NCI-H510A (cell line): ENCODE results near the gene EPHA8.

Source experiments
- DNase-seq: peaks from one replicate; lab custom pipeline; 2025; lab: John Stamatoyannopoulos, UW

The EPHA8 gene

DNA sequence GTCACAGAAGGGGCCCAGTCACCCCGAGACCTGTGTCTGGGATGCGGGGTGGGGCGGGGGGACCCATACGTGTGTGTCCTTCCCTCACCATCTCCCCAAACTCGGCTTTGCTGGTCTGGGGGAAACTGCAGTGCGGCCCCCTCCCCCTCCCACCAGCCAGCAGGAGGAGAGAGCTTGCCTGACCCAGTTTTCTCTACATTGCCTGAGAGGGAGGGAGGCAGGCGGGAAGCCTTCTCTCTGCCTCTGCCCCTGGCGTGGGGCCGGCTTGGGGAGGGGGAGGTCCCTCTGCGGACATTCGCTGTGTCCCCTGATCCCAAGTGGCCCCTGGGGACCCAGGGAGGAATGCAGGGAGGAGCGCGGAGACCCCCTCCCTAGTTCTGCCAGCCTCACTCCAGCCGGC, 3.9 kb downstream of the EPHA8 start:
- DNase-seq, result no peak

GRCh38 chr1:22567994-22568393, 4.7 kb downstream of the EPHA8 start:
- DNase-seq, result no peak

DNA sequence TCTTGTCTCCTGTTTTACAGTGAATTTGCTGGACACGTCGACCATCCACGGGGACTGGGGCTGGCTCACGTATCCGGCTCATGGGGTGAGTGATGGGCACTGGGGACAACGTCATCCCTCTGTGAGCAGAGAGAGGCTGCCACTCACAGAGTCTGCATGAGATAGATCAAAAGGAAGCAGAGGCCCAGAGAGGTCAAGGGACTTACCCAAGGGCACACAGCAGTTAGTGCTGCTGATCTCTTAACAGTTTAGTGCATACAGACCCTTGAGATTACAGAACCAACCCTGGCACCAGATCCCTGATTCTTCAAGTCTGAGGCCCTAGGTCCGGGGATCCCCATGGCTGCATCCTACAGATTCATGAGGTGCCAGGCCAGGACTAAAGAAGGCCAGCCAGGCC, 6.0 kb downstream of the EPHA8 start:
- no peak for DNase-seq

- no peak for DNase-seq
Measured at GRCh38 chr1:22570140-22570909, 7.0 kb downstream of the EPHA8 start.

DNA sequence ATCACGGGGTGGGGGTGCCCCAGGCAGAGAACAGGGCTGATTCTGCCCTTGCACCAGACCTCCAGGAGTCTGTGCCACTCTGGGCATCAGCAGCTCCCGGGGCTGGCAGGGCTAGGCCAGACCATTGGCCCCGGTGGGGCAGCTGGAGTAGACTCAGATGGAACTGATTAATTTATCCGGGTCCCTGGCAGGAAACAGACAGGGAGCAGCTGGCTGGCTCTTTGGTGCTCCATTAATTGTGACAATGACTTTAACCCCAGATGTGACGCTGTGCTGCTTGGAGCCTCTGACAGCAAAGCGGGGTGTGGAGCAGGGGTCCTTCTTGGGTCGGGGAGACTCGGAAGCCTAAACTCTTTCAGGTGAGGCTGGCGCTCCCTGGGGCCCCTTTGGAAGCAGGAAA, 9.5 kb downstream of the EPHA8 start:
- DNase-seq, result no peak

- no peak for DNase-seq
Measured at GRCh38 chr1:22573237-22573636, 9.9 kb downstream of the EPHA8 start.

DNA sequence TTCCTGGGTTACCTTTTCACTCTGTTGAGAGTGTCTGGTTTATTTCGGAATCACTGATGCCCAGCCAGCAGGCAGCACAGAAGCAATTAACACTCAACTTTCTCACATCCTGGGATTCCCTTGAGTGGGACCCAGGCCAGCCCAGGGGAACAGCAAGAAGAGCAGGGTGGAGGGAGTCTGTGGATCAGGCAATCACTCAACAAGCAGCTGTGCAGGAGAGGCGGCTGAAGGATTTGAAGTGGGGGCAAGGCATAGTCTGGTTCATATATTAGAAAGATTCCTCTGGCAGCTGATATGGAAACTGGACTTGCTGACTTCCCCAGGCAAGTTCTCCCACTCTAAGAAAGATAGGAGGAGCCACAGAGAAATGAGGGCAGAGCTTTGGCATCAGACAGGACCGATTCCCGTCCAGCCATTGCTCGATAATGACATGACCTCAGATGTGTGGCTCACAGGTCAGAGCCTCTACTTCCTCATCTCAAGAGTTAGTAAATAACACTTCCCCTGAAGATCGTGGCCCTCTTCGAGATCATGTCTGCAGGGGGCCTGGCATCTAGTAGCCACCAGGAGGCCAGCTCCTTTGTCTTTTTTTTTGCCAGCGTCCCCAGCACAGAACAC, 12.4 kb downstream of the EPHA8 start:
- DNase-seq, result no peak

- DNase-seq, result no peak
Measured at GRCh38 chr1:22576150-22576544, 12.9 kb downstream of the EPHA8 start.

DNA sequence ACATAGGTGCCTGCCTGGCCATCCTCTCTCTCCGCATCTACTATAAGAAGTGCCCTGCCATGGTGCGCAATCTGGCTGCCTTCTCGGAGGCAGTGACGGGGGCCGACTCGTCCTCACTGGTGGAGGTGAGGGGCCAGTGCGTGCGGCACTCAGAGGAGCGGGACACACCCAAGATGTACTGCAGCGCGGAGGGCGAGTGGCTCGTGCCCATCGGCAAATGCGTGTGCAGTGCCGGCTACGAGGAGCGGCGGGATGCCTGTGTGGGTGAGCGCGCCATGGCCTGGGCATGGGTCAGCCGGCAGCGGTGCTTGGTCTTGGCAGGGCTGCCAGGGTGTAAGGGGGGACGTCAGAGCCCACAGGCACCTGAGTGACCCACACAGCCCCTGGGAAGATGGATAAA, 13.3 kb downstream of the EPHA8 start:
- DNase-seq, result no peak

DNA sequence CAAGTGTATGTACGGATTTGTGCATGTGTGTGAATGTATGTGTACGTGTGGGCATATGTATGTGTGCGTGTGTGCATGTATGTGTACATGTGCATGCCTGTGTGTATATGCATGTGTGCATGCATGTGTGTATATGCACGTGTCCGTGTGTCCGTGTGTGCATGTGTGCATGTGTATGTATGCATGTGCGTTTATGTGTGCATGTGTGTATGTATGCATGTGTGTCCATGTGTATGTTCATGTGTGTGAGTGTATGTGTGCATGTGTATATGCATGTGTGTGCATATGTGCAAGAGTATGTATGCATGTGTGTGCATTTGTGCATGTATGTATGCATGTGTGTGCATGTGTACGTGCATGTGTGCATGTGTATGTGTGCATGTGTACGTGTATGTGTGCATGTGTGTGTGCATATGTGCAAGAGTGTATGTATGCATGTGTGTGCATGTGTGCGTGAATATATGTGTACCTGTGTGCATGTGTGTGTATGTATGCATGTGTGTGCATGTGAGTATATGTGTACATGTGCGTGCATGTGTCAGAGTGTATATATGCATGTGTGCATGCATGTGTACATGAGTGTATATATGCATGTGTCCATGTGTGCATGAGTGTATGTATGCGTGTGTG, 15.6 kb downstream of the EPHA8 start:
- no peak for DNase-seq

- no peak for DNase-seq
Measured at GRCh38 chr1:22579541-22580155, 16.4 kb downstream of the EPHA8 start.

- DNase-seq, result no peak
Measured at GRCh38 chr1:22582661-22583635, 19.7 kb downstream of the EPHA8 start.

GRCh38 chr1:22584001-22584562, 20.8 kb downstream of the EPHA8 start:
- no peak for DNase-seq

GRCh38 chr1:22584970-22585369, 21.7 kb downstream of the EPHA8 start:
- no peak for DNase-seq

DNA sequence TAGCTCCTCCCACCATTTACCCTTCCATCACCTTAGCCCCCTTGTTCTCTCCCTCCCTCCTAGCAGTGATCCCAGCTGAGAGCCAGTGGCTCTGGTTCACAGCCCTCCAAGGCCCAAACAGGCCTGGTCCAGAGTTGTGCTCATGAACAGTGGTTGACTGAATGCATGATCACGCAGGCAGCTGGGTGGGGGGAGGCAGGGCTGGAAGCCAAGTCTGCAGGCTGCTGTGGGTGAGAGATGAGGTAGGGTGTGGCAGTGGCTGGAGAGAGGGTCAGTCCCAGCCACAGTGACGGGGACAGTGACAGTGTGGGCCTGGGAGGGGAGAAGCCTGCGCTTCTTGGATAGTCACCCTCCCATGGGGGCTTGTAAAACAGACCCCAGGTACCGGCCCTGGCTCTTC, 22.2 kb downstream of the EPHA8 start:
- no peak for DNase-seq

GRCh38 chr1:22586356-22587130, 23.3 kb downstream of the EPHA8 start:
- no peak for DNase-seq

DNA sequence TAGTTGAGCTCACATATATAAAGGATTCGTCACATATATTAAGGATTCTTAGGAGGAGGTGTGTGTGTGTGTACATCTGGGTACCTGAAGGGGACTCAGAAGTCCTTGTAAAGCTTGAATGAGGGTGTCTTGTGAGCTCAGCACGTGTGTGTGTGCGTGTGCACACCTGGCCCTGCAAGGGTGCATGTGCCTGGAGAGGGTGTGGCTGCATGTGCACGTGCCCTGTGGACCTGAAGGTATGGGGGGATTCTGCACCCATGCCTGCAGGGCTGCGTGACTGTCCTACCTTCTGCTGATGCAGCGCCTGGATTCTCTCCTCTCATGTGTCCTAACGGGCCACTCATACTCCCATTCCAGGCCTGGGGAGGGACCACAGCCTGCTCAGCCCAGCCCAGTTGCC, 24.0 kb downstream of the EPHA8 start:
- DNase-seq, result no peak

DNA sequence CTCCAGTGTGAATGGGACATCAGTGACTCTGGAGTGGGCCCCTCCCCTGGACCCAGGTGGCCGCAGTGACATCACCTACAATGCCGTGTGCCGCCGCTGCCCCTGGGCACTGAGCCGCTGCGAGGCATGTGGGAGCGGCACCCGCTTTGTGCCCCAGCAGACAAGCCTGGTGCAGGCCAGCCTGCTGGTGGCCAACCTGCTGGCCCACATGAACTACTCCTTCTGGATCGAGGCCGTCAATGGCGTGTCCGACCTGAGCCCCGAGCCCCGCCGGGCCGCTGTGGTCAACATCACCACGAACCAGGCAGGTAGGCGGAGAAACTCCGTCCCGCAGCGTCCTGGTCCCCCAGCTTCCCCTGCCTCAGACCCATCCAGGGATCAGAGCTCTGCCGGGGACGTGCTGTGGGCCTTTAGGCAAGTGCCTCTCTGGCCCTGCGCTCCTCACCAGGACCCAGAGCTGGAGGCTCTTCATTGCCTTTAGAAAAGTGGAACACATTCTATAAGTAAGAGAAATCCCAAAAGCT, 25.7 kb downstream of the EPHA8 start:
- DNase-seq, result no peak

GRCh38 chr1:22591576-22591975, 28.3 kb downstream of the EPHA8 start:
- DNase-seq, result no peak

DNA sequence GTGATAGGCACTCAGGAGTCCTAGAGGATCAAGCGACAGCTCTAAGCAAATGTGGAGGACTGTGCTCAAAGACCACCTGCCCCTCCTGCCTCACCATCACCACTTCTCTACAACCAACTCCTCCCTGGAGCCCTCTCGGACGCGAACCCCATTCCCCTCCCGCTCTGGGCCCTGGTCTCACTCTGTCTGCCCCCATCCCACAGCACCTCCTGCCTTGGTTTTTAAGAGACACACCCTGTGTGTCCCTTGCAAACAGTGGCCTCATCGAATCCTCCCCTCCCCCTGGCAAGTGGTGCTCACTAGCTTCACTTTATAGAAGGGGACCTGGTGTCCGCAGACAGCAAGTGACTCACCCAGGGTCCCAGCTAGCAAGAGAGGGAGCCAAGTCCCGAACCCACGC, 28.8 kb downstream of the EPHA8 start:
- no peak for DNase-seq
